ENCODE data around the gene GNAL. TPM values are rescaled to one million over a fixed set of nuclear protein-coding genes. Genes with fewer than 3 reads are reported as not detected.
A peak's percentile ranks its signal among the peaks of the same experiment; 100 is the strongest.

The GNAL gene
- total and polyA plus RNA-seq, 2 experiments from 2014 or later: 7.5 to 21.6 TPM

DNA sequence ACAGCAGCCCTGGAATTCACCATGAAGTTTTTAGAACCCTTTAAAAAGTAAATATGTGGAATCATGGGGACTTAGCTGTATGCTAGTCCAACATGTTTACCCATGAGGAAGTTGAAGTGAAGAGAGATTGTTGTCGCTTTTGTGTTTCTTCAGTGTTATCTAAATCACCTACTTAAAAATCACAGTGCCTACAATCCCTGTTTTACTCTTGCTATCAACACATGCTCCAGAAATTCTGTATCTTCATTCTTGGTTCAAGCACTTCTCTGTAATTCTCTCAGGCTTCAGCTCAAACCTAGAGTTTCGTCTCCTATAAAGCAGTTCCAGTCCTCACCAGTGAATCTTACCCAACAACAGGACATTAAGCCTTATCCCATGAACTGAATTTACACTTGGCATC lies 131.6 kb downstream of the GNAL start:
- Mint-ChIP-seq H3K9me3 (no peaks in the 10 kb centered on the region), H3K4me3 (no peak overlapping the region), H3K36me3 (ENCODE audit: low read depth) (no peaks in the 10 kb centered on the region), H3K27ac (no peak overlapping the region), H3K27me3 (ENCODE audit: insufficient read depth, low read depth, poor library complexity) (no peaks in the 10 kb centered on the region), H3K4me1 (peaks cover 21% of the 10 kb centered on the region)
- no peaks in the 10 kb centered on the region for H3K36me3 ChIP-seq (ENCODE audit: insufficient read depth)
- ATAC-seq (no peak), DNase-seq (ENCODE audit: low spot score) (no peak)
- no peak overlapping the region for H2AFZ ChIP-seq
- no peaks in the 10 kb centered on the region; the same call in 1 of the 2 replicates for H3F3A ChIP-seq (replicated peaks; ENCODE audit: low read depth)
- H3K9me2 ChIP-seq (ENCODE audit: insufficient read depth): no peaks in the 10 kb centered on the region
- TF ChIP-seq EZH2 (IDR thresholded peaks at IDR 0.05; ENCODE audit: low read depth, unreplicated experiment): no peak
- TF ChIP-seq ZNF331 (CRISPR knock-in tag; IDR thresholded peaks at IDR 0.05; ENCODE audit: low read depth): no peak
- TF ChIP-seq, protein P1, sequence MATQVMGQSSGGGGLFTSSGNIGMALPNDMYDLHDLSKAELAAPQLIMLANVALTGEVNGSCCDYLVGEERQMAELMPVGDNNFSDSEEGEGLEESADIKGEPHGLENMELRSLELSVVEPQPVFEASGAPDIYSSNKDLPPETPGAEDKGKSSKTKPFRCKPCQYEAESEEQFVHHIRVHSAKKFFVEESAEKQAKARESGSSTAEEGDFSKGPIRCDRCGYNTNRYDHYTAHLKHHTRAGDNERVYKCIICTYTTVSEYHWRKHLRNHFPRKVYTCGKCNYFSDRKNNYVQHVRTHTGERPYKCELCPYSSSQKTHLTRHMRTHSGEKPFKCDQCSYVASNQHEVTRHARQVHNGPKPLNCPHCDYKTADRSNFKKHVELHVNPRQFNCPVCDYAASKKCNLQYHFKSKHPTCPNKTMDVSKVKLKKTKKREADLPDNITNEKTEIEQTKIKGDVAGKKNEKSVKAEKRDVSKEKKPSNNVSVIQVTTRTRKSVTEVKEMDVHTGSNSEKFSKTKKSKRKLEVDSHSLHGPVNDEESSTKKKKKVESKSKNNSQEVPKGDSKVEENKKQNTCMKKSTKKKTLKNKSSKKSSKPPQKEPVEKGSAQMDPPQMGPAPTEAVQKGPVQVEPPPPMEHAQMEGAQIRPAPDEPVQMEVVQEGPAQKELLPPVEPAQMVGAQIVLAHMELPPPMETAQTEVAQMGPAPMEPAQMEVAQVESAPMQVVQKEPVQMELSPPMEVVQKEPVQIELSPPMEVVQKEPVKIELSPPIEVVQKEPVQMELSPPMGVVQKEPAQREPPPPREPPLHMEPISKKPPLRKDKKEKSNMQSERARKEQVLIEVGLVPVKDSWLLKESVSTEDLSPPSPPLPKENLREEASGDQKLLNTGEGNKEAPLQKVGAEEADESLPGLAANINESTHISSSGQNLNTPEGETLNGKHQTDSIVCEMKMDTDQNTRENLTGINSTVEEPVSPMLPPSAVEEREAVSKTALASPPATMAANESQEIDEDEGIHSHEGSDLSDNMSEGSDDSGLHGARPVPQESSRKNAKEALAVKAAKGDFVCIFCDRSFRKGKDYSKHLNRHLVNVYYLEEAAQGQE (IDR thresholded peaks at IDR 0.05; ENCODE audit: unreplicated experiment): no peak
- no peak for TF ChIP-seq POLR2AphosphoS5 (IDR thresholded peaks at IDR 0.05; ENCODE audit: low read depth)
- no peak for TF ChIP-seq STAT1 (IDR thresholded peaks at IDR 0.05; ENCODE audit: unreplicated experiment)
- no peak for TF ChIP-seq JUNB (IDR thresholded peaks at IDR 0.05; ENCODE audit: unreplicated experiment)
- no peak for TF ChIP-seq CREB1 (CRISPR knock-in tag; IDR thresholded peaks at IDR 0.05; ENCODE audit: low read depth)
- no peaks in the 10 kb centered on the region for H3K27me3 ChIP-seq (ENCODE audit: insufficient read depth)
- H4K20me1 ChIP-seq (replicated peaks; ENCODE audit: insufficient read depth): no peaks in the 10 kb centered on the region
- no peak overlapping the region for H3K4me2 ChIP-seq
- no peak overlapping the region for H3K27ac ChIP-seq (ENCODE audit: low read depth)
- peaks cover 18% of the 10 kb centered on the region; the same call in 1 of the 2 replicates for H3K4me1 ChIP-seq (ENCODE audit: insufficient read depth)
- H3K79me2 ChIP-seq (replicated peaks; ENCODE audit: insufficient read depth): no peaks in the 10 kb centered on the region
- H3K4me3 ChIP-seq: no peak overlapping the region

DNA sequence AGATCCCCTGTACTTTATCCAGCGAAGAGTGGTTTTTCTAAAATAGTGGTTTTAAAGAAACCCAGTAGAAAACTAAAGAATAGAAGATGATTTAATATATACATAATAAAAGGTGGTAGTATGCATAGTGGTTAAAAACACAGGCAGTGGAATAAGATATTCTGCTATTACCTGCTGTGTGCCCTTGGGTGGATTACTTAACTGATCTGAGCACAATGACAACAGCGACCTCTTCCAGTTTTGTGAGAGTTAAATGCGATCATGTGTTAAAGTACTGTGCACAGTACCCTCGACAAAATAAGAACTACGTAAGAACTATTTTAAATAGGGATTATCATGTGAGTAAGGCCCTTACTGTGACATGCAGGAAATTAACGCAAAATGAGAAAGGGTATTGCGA lies 132.1 kb downstream of the GNAL start:
- H3K27ac ChIP-seq (ENCODE audit: low read depth): no peak overlapping the region
- TF ChIP-seq, protein P2, sequence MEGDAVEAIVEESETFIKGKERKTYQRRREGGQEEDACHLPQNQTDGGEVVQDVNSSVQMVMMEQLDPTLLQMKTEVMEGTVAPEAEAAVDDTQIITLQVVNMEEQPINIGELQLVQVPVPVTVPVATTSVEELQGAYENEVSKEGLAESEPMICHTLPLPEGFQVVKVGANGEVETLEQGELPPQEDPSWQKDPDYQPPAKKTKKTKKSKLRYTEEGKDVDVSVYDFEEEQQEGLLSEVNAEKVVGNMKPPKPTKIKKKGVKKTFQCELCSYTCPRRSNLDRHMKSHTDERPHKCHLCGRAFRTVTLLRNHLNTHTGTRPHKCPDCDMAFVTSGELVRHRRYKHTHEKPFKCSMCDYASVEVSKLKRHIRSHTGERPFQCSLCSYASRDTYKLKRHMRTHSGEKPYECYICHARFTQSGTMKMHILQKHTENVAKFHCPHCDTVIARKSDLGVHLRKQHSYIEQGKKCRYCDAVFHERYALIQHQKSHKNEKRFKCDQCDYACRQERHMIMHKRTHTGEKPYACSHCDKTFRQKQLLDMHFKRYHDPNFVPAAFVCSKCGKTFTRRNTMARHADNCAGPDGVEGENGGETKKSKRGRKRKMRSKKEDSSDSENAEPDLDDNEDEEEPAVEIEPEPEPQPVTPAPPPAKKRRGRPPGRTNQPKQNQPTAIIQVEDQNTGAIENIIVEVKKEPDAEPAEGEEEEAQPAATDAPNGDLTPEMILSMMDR (conservative IDR thresholded peaks at IDR 0.05; ENCODE audit: low read depth in 2 of 2): 0 out of 4 replicates have a peak, but pooled peaks of 1 of the 2 experiments have one; percentile 0
- TF ChIP-seq, protein P1 (IDR thresholded peaks at IDR 0.05; ENCODE audit: unreplicated experiment): no peak
- no peak for ATAC-seq
- H2AFZ ChIP-seq: no peak overlapping the region
- no peak overlapping the region for H3K4me3 ChIP-seq
- no peaks in the 10 kb centered on the region for H3K36me3 ChIP-seq (ENCODE audit: insufficient read depth)
- H3K4me1 Mint-ChIP-seq: peaks cover 21% of the 10 kb centered on the region
- H3K27ac Mint-ChIP-seq: peak overlapping the region; percentile 36; the same call in 1 of the 2 replicates
- no peak for DNase-seq (ENCODE audit: low spot score)
- no peaks in the 10 kb centered on the region for H4K20me1 ChIP-seq (replicated peaks; ENCODE audit: insufficient read depth)
- no peaks in the 10 kb centered on the region for H3K27me3 ChIP-seq (ENCODE audit: insufficient read depth)
- no peaks in the 10 kb centered on the region for H3K79me2 ChIP-seq (replicated peaks; ENCODE audit: insufficient read depth)
- H3F3A ChIP-seq (replicated peaks; ENCODE audit: low read depth): no peaks in the 10 kb centered on the region; the same call in 1 of the 2 replicates
- H3K27me3 Mint-ChIP-seq (ENCODE audit: insufficient read depth, low read depth, poor library complexity): no peaks in the 10 kb centered on the region
- no peaks in the 10 kb centered on the region for H3K9me3 Mint-ChIP-seq
- no peaks in the 10 kb centered on the region for H3K9me2 ChIP-seq (ENCODE audit: insufficient read depth)
- no peak overlapping the region for H3K4me3 Mint-ChIP-seq
- H3K4me1 ChIP-seq (ENCODE audit: insufficient read depth): peaks cover 18% of the 10 kb centered on the region; the same call in 1 of the 2 replicates
- H3K4me2 ChIP-seq: no peak overlapping the region
- H3K36me3 Mint-ChIP-seq (ENCODE audit: low read depth): no peaks in the 10 kb centered on the region

Data from GM23338 (cell line).